Activated effector memory CD4-positive, alpha-beta T cell treated with Interleukin-2 at 50 U/mL for 16 hours (primary cell): Measurements from ENCODE around the gene OPN1LW.
"Not testable (repeated sequence)": the region's sequence is repeated elsewhere in the genome, so short reads cannot be mapped to it uniquely, and the experiment has no call there.

ENCODE experiments used
- DNase-seq: peaks from one replicate; pipeline ENCODE4 v3.0.0-alpha.2; 2020

The OPN1LW gene

DNA sequence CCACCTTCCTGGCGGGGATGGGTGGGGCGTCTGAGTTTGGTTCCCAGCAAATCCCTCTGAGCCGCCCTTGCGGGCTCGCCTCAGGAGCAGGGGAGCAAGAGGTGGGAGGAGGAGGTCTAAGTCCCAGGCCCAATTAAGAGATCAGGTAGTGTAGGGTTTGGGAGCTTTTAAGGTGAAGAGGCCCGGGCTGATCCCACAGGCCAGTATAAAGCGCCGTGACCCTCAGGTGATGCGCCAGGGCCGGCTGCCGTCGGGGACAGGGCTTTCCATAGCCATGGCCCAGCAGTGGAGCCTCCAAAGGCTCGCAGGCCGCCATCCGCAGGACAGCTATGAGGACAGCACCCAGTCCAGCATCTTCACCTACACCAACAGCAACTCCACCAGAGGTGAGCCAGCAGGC lies at the start of gene OPN1LW:
OPN1LW (plus strand) TSS at position 234 of the 400 bp plus-strand sequence; CDS start at position 275, 41 bp downstream.
- not testable (repeated sequence) for DNase-seq

DNA sequence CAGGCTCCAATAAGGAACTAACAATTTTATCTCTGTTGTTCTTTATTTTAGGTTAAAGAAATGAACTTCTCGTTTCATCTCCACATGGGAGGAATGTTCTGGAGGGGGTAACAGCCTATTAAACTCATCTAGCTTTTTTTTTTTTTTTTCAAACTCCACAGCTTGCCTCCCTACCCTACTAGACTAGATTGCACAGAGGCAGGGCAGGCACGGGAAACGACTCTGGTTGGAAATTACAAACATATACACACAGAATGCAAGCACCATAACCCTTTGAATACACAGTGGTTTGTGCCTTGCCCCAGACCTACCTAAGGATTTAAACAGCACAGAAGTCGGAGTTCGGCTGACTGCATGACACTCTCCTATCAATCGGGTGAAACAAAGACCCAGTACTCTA lies 49.2 kb upstream of the OPN1LW start:
- DNase-seq: no peak

DNA sequence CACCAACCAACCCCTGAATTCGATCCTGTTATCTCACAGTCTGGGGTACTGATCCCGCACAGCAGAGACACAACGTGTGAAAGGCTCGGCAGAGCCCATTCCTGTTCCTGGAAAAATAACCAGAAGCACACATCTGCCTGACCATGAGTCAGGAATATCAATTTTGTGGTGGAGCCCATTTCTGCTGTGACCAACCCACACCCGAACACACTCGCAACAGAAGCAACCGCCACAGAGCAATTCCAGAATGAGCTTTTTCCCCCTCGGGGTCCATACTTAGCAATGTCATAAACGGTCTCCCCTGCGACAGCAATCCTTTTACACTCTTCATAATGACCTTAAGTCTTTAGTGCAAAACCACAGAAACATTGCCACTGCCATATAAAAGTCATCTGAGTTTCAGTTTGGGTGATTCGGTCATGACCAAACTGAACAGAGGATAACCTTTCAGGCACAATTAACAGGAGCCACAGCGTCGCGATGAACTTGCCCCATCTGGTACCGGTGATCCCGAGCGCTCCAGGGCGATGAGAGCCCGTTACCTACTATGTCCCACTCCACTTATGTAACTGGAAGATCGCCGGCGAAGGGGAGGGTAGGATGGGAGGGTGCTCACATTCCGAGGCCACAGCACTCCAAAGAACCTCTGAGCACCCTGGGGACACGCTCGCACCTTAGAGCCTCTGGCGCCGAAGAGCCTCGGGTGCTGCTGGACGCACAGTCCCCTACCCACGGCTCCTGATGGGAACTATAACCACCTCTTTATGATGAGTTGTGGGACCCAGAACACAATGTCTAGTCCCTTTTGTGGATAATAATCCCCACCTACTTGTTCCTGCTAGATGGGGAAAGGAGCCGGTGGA lies 47.7 kb upstream of the OPN1LW start:
- DNase-seq: no peak

DNA sequence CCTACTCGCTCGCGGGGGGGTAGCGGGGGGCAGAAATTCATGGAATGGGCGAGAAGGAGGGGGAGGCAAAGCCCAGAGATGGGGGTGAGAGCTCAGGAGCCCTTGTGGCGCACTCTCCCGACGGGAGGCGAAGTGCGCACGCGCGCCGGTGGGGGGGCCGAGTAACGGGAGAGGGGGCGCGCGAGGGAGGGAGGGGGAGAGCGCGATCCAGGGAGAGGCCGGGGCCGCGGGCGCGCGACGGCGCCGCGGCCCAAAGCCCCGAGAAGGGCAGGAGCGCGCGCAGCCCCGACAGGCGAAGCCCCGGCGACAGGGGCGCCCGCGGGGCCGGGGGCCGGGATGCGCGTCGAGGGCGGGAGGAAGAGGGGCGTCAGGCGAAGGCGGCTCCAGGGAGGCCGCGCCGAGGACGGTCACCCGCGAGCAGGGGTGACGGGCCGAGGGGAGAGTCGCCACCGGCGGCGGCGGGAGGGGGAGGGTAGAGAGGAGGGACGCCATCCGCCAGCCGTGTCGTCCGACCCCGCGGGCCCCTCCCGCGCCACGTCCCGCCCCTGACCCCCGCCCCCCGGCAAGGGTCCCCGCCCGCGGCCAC lies 46.9 kb upstream of the OPN1LW start:
- DNase-seq: peak; percentile 48

DNA sequence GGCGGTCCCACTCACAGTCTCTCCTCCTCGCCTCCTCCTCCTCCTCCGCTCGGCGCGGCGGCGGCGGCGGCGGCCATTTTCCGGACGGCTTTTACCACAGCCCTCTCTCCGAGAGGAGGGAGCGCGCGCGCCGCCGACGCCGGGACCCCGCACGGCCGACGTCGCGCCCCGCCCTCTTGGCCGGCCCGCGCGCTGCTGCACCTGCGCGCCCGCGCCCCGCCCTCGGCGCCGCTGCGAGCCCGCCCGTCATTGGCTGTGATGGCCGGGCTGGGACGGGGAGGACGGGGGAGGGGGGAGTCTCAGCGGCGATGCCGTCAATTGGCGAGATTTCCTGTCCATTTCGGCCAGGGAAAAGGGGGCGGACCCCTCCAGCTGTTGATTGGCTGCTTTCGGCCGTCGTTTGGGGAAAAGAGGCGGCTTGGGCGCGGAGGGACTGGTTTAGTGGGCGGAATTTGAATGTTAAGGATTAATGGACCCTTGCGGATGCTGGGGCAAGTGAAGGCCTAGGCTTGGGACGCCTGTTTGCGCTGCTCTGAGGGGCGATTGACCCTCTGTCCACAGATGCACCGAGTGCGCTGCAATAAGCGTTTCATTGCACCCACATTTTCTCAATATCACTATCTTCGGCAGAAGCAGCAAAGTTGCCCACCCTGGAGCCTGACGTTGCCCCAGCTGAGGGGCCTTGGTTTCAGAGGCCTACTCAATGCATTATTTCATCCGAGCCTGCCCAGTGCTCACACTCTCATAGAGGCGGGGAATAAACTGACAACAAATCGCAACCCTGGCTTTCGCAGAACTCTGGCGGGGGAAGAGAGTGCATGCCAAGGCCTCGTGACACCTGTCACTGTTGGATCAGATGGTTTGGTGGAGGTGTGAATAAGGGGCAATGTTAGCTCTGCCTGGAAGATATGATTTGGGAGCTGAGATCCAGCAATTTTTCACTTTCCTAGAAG lies 46.2 kb upstream of the OPN1LW start, which contains the start of gene MECP2:
MECP2 (minus strand) TSS at position 129 of the 953 bp plus-strand sequence.
- peak; percentile 82 for DNase-seq

DNA sequence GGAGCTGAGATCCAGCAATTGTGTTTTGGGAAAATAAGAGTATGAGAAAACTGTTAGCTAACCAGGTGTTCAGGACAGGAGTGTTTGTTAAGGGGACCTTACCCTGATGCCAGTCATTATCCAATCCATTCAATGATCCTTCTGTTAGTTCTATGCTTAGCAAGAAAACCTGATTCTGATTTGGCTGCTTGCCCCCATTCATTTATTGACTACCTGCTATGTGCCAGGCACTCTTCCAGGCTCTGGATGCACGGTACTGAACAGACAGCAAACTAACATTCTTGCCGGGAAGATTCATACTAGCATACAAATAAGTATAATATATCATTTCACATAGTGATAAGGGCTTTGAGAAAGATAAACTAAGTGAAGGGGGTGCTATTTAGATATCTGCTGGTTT lies 45.5 kb upstream of the OPN1LW start:
- no peak for DNase-seq

DNA sequence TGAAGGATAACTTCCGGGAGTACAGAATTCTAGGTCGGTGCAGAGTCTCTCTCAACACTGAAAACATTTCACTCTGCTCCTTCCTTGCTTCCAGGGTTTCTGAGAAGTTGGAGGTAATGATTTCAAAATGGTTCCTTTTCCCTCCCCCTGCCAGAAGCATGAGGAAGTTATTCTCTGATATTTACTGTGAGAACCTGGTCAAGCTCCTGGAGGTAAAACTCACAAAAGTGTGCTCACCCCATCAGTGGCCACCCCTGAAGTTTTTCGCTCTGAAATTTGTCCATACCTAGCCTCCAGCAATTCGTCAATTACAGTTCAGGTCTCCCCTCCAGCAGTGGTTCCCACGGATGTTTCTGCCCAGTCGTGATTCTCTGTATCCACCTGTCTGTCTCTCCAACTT lies 30.3 kb upstream of the OPN1LW start:
- no peak for DNase-seq

DNA sequence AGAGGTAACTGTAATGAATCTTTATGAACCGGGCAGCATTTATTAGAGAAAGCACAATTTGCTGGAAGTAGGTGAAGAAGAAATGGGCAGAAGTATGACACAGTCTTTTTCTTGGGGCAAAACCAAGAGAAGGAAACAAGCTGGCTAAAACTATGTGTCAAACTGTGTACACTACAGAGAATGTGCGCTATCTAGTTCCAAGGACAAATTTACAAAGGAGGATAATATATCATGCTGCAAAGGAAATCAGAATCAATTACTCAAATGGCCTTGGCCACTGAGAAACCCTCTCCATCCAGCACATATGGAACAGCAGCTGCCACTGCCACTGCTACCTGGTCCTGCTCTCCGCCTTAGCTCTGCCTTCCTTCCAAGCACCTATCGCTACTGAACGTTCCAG lies 29.4 kb upstream of the OPN1LW start:
- no peak for DNase-seq

DNA sequence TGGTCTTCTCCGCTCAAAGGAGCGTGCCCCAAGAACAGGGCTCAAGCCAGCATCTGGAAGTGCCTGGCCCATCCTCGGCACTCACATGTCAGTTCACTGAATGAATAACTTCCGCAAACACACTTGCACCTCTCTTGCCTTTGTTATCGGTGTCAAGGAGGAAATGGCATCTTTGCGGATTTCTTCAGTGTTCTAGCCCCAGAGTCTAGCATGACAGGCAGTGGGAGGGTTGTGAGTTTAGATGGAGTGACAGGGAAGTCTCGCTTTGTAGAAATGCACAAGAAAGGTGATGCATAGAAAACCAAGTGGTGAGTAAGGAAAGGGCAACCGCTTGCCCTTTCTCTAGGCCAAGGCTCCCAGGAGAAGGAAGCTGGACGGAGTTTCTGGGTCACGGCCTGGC lies 29.0 kb upstream of the OPN1LW start:
- no peak for DNase-seq

DNA sequence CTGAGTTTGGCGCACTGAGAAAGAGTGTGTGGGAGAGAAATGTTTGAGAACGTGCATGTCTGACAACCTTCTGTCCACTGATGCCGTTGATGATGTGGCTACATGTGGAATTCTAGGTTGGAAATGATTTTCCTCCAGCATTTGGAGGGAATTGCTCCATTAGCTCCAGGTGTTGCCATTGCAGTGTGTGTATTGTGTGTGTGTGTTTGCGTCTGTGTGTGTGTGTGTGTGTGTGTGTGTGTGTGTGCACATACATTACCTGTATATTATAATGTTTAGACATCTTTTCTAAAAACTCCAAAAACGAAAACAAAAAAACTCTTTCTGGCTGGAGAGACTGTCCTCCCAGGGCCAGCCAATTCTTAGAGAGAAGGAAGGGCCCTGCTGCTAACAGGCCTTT lies 28.3 kb upstream of the OPN1LW start:
- DNase-seq: no peak

DNA sequence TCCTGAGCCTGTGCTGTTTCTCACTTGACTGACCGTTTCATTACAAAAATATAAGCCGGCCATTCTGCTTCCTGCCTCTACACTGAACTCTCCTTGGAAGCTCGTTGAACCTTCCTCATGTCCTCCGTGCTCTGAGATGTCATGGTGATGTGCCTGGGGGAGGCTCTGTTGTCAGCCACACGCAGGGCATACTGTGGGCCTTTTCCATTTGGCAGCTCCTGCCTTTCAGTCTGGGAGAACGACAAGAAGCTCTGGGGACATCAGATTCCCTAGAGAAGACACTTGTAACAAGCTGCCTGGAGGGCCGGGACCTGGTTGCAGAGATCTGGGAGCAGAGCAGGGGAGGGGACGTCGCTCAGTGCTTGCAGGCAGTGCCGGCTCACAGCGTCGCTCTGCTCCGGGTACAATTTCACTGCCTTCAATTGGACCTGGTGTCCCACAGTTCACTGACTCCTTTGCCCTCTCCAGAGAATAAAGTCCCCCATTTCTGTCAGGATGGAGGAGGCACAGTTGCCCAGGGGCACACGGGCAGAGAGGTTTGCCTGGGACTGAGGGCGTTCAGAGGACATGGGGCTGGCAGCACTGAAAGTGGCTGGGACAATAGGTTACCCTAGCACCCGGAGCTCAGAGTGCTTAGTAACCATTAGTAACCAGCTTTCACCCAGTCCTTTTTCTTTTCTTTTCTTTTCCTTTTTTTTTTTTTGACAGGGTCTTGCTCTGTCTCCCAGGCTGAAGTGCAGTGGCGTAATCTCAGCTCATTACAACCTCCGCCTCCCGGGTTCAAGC lies 27.4 kb upstream of the OPN1LW start:
- no peak for DNase-seq

DNA sequence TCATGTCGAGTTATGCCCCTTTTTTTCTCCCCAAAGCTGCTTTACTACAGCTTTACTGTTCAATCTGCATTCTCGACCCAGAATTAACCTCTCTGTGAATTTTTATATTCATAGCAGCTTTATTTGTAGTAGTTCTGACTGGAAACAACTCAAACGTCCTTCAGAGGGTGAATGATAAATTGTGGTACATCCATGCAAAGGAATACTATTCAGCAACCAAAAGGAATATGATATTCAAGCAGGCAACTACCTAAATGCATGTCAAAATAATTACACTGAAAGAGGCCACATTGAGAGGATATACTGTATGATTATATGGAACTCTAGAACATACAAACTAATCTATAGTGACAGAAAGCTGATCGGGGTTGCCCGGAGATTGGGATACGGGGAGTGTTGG lies 26.5 kb upstream of the OPN1LW start:
- no peak for DNase-seq

DNA sequence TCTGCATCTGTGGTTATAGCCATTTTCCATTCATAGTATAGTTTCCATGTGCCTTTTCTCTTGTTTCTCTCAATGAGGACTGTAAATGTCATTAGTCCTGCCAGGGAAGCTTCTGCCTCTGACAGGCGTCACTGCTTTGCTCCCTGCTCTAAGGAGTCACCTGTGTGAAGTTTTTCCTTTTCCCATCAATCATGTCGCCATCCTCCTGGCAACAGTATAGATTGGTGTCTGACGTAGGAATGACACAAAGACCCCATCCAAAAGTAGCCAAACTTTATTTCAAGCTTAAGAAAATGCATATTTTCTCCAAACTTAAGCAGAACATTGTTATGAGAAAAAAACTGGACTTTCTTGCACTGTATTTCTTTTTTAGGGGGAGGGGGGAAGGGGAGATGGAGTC lies 23.5 kb upstream of the OPN1LW start:
- DNase-seq: no peak

DNA sequence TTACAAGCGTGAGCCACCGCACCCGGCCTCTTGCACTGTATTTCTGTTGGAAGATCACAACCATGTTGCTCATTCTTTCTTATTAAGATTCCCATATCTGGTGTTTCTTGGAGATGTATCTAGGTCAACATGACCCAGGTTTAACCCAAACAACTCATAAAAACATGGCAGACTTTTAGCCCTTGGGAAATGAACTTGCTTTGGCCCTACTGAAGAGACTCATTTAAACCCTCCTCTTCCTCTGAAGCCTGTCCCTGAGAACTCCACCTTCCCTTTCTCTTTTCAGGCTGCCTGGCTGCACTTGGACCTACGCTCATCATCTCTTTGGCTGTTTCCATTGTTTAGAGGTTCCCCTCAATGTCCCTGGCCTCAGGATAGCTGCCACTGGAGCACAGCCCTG lies 22.8 kb upstream of the OPN1LW start:
- DNase-seq: no peak

DNA sequence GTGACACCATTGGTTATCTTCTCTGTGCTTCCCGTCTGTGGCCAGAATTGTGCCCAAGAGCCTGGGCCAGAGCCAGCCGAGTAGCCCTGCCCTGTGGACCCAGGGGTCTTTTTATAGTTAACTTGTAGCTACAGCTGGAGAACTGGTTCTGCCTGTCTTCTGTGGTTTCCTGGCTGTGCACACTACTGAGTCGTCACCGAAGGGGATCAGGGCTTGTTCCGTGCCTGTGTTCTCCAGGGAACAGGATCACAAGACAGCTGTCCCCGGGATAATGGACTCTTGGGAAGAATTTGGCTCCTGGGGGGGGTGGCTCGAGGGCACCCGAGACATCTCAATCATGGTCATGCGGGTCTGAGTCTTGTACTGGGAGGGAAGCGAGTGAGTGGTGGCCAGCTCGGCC lies 22.1 kb upstream of the OPN1LW start:
- DNase-seq: no peak

DNA sequence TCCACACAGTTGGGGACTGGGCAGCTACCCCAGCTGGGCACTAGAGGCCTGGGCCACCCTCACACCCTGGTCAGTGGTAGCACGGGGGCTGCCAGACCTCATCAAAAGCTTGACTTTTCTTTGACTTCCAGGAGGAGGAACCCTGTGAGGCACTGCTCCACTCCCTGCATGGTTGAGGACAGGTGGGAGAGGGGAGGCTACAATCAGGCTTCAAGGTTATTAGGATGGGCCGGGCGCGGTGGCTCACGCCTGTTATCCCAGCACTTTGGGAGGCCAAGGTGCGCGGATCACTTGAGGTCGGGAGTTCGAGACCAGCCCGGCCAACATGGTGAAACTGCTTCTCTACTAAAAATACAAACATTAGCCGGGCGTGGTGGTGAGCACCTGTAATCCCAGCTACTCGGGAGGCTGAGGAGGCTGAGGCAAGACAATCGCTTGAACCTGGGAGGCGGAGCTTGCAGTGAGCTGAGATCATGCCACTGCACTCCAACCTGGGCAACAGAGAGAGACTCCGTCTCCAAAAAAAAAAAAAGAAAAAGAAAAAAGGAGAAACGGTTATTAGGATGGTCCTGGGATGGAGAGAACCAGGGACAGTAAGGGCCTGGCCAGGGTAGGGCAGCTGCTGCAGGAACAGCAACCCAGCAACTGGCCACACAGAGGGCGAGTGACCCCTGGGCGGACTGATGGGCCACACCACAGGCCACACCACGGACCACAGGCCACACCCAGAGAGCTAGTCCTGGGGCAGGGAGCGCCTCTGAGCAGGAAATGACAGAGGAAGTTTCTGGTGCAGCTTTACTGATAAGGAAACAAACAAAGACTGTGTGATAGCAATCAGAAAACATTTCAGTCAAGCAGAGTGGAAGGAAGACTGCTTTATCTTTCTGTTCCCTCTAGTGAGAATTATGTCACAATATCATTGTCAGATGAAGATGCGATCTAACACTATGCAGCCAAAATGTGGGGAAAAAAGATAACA lies 20.5 kb upstream of the OPN1LW start:
- peak; percentile 9 for DNase-seq

DNA sequence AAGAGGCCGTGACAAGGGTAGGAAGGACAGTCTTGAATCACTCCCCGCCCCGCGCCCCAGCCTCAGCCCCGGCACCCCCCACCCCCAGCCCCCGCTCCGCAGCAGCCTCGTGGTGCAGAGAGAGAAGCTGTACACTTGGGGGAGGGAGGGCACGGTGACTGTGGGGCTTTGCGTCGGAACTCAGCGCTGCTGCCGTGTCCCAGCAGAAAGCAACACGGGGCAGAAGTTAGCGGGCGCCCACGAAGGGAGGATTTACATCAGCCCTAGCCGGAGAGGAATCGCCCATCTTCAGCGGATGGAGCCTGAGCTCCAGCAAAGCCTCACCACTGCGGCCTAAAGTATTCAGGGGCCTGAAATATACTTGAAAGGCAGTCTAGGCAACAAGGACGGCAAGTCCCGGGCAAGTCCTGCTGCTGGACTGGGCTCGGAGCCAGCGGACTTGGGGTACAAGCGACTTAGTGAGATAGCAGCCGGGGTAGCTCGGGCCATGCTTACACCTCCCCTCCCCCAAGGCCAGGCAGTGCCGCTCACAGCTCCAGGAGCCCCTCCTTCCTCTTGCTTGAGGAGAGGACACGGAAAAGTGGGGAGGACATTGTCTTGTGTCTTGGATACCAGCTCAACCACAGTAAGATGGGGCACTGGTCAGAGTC lies 18.5 kb upstream of the OPN1LW start:
- no peak for DNase-seq

DNA sequence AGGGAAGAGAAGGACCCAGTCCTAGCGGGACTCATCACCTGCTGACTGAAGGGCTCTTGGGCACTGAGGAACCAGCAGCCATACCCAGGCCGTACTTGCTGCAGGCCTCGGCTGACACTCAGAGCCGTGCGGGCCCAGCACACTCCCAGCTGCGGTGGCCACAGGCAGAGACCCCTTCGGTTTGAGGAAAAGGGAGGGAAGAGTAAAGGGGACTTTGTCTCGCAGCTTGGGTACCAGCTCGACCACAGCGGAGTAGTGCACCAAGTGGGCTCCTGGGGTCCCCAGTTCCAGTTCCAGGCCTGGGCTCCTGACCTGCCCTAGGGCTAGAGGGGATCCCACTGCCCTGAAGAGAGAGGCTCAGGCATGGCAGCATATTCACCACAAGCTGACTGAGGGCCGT lies 17.9 kb upstream of the OPN1LW start:
- DNase-seq: no peak

DNA sequence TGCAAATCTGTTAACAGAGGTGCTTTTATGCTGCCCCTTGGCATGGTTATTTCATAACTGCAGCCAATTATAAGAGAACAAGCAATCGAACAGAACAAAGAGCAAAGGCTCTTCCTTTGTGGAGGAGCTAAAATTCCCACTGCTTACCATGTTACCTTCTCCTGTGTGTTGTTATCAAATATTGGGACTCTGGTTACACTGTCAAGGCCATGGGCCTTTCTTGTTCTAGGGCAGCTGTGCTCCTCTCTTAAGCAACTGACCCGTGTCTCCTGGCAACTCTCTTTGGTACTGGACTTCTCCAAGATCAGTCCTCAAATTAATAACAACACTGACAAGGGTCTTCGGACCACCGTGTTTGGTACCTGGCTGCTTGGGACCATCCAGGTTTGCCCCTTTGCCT lies 12.1 kb upstream of the OPN1LW start:
- DNase-seq: no peak

DNA sequence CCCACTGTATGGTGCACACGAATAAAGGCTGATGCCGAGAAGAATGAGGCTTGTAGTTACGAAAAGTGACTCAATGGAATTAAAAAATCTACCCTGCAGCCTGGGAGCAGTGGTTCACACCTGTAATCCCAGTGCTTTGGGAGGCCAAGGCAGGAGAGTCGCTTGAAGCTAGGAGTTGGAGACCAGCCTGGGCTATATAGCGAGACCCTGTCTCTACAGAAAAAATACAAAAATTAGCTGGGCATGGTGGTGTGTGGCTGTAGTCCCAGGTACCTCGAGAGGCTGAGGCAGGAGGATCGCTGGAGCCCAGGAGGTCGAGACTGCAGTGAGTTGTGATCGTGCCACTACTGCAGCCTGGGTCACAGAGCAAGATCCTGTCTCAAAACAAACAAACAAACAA lies 11.7 kb upstream of the OPN1LW start:
- DNase-seq: no peak
